ENCODE measurements around the gene INSYN2B. TPM values are rescaled to one million over a fixed set of nuclear protein-coding genes. Genes with fewer than 3 reads are reported as not detected.

INSYN2B gene
- total and polyA plus RNA-seq, 2 experiments from 2014 or later, result 1.5 TPM; not detected in 1

DNA sequence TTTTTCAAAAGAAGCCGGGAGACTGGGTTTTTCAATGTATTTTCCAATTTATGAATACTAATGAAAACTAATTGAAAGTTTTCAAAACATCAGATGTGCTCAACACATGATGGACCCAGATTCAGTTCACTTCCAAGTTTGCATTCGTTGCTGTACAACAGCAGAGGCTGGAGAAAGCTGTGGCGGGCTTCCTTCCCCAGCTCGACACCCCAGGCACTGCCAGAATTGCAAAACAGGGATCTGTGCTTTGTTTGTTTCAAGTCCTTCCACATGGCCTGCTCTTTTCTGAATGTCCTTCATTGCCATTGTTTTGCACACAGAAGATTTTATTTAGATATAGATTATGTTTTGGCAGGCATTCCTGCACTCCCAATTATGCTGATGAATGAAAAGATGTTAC, 30.3 kb upstream of the INSYN2B start:
- no peak for DNase-seq (ENCODE audit: low spot score)
- Histone ChIP-seq H4K20me1 (ENCODE audit: insufficient read depth, poor library complexity, severe bottlenecking) (no peaks in the 10 kb centered on the region), H3K27me3 (no peaks in the 10 kb centered on the region), H3K36me3 (replicated peaks; ENCODE audit: insufficient read depth, low read depth) (no peaks in the 10 kb centered on the region), H3K79me2 (no peaks in the 10 kb centered on the region), H2AFZ (no peak overlapping the region), H3K9me2 (replicated peaks; ENCODE audit: insufficient read depth) (no peaks in the 10 kb centered on the region), H3K4me1 (ENCODE audit: insufficient read depth) (no peaks in the 10 kb centered on the region), H3K27ac (no peak overlapping the region), H3K4me3 (no peak overlapping the region), H3K4me2 (no peak overlapping the region), H3K9me3 (ENCODE audit: low read depth) (no peaks in the 10 kb centered on the region)
- WGBS (ENCODE audit: low lambda C conversion rate, missing lambda C conversion rate), result 72% methylated on average over 4 of the region's 4 CpGs
- TF ChIP-seq EZH2 (IDR thresholded peaks at IDR 0.05; ENCODE audit: borderline replicate concordance), result no peak
- no peak for TF ChIP-seq EZH2phosphoT487 (IDR thresholded peaks at IDR 0.05; ENCODE audit: low read depth, severe bottlenecking, unreplicated experiment)
- TF ChIP-seq, protein P1, sequence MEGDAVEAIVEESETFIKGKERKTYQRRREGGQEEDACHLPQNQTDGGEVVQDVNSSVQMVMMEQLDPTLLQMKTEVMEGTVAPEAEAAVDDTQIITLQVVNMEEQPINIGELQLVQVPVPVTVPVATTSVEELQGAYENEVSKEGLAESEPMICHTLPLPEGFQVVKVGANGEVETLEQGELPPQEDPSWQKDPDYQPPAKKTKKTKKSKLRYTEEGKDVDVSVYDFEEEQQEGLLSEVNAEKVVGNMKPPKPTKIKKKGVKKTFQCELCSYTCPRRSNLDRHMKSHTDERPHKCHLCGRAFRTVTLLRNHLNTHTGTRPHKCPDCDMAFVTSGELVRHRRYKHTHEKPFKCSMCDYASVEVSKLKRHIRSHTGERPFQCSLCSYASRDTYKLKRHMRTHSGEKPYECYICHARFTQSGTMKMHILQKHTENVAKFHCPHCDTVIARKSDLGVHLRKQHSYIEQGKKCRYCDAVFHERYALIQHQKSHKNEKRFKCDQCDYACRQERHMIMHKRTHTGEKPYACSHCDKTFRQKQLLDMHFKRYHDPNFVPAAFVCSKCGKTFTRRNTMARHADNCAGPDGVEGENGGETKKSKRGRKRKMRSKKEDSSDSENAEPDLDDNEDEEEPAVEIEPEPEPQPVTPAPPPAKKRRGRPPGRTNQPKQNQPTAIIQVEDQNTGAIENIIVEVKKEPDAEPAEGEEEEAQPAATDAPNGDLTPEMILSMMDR (IDR thresholded peaks at IDR 0.05; ENCODE audit: poor library complexity), result no peak

DNA sequence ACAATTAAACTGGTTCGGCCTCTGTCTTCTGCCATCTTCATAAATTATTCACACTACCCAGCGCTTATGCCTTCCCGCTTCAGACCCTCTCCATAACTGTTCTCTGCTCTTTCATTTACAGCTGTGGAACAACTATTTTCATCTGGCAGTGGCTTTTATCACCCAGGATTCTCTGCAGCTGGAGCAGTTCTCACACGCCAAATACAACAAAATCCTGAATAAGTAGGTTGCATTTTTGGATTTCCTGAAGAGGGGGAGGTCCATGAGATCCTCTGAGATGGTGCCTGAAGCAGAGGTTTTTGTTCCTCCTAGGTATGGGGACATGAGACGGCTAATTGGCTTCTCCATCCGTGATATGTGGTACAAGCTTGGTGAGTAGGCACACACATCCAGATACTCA, 28.1 kb upstream of the INSYN2B start:
- no peaks in the 10 kb centered on the region for H3K79me2 ChIP-seq
- 85% methylated on average over 6 of the region's 6 CpGs for WGBS (ENCODE audit: low lambda C conversion rate, missing lambda C conversion rate)
- H3K9me2 ChIP-seq (replicated peaks; ENCODE audit: insufficient read depth), result no peaks in the 10 kb centered on the region
- no peak overlapping the region for H3K27ac ChIP-seq
- no peaks in the 10 kb centered on the region for H3K36me3 ChIP-seq (replicated peaks; ENCODE audit: insufficient read depth, low read depth)
- no peaks in the 10 kb centered on the region for H3K4me1 ChIP-seq (ENCODE audit: insufficient read depth)
- no peaks in the 10 kb centered on the region for H3K27me3 ChIP-seq
- H3K9me3 ChIP-seq (ENCODE audit: low read depth), result no peaks in the 10 kb centered on the region
- TF ChIP-seq EZH2phosphoT487 (IDR thresholded peaks at IDR 0.05; ENCODE audit: low read depth, severe bottlenecking, unreplicated experiment) (no peak), EZH2 (IDR thresholded peaks at IDR 0.05; ENCODE audit: borderline replicate concordance) (no peak)
- TF ChIP-seq, protein P1 (IDR thresholded peaks at IDR 0.05; ENCODE audit: poor library complexity), result no peak
- no peak overlapping the region for H3K4me2 ChIP-seq
- DNase-seq (ENCODE audit: low spot score), result no peak
- H4K20me1 ChIP-seq (ENCODE audit: insufficient read depth, poor library complexity, severe bottlenecking), result no peaks in the 10 kb centered on the region
- no peak overlapping the region for H3K4me3 ChIP-seq
- no peak overlapping the region for H2AFZ ChIP-seq

DNA sequence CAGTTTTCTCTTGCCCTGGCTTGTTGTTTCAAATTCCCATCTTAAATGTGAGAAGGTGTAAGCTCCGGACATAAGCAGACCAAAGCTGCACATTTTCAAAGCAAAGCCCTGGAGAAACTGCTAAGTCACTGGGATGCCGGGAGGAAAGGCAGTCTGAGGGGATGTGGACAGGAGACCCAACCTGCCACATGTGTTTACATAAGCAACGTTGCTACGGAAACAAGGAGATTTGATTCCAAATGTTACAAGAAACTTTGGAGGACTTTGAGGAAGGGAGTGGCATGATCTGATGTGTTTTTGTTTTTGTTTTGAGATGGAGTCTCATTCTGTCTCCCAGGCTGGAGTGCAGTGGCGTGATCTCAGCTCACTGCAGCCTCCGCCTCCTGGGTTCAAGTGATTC, 25.7 kb upstream of the INSYN2B start:
- DNase-seq (ENCODE audit: low spot score), result no peak
- Histone ChIP-seq H3K9me3 (ENCODE audit: low read depth) (no peaks in the 10 kb centered on the region), H3K27ac (no peak overlapping the region), H3K4me3 (no peak overlapping the region), H3K4me2 (no peak overlapping the region), H4K20me1 (ENCODE audit: insufficient read depth, poor library complexity, severe bottlenecking) (no peaks in the 10 kb centered on the region), H3K9me2 (replicated peaks; ENCODE audit: insufficient read depth) (no peaks in the 10 kb centered on the region), H3K4me1 (ENCODE audit: insufficient read depth) (no peaks in the 10 kb centered on the region), H3K79me2 (no peaks in the 10 kb centered on the region), H3K27me3 (no peaks in the 10 kb centered on the region), H3K36me3 (replicated peaks; ENCODE audit: insufficient read depth, low read depth) (no peaks in the 10 kb centered on the region), H2AFZ (no peak overlapping the region)
- WGBS (ENCODE audit: low lambda C conversion rate, missing lambda C conversion rate), result 72% methylated on average over 6 of the region's 6 CpGs
- TF ChIP-seq, protein P1 (IDR thresholded peaks at IDR 0.05; ENCODE audit: poor library complexity), result no peak
- TF ChIP-seq EZH2phosphoT487 (IDR thresholded peaks at IDR 0.05; ENCODE audit: low read depth, severe bottlenecking, unreplicated experiment), result no peak
- TF ChIP-seq EZH2 (IDR thresholded peaks at IDR 0.05; ENCODE audit: borderline replicate concordance), result no peak

DNA sequence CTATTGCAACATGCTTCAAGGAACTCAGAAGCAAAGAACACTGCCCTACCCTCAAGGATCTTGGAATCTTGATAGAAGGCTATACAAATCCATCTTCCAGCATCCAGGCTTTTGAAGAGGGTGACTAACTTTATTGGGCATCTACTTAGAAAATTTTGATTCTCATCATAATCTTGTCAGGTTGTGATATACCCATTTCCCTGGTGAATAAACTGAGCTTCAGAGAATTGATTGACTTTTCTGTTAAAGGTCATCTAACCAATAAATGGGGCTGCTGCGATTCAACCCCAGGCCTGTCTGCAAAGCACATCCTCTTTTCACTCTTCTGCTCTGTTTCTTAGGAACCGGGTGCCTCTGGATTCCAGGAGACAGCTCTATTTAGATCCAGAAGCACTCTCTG, 19.9 kb upstream of the INSYN2B start:
- no peaks in the 10 kb centered on the region for H3K36me3 ChIP-seq (replicated peaks; ENCODE audit: insufficient read depth, low read depth)
- no peaks in the 10 kb centered on the region for H3K4me1 ChIP-seq (ENCODE audit: insufficient read depth)
- H3K4me3 ChIP-seq, result no peak overlapping the region
- no peak overlapping the region for H3K27ac ChIP-seq
- TF ChIP-seq EZH2 (IDR thresholded peaks at IDR 0.05; ENCODE audit: borderline replicate concordance) (no peak), EZH2phosphoT487 (IDR thresholded peaks at IDR 0.05; ENCODE audit: low read depth, severe bottlenecking, unreplicated experiment) (no peak)
- TF ChIP-seq, protein P1 (IDR thresholded peaks at IDR 0.05; ENCODE audit: poor library complexity), result no peak
- no peaks in the 10 kb centered on the region for H3K27me3 ChIP-seq
- no peak overlapping the region for H2AFZ ChIP-seq
- no peaks in the 10 kb centered on the region for H4K20me1 ChIP-seq (ENCODE audit: insufficient read depth, poor library complexity, severe bottlenecking)
- H3K9me3 ChIP-seq (ENCODE audit: low read depth), result no peaks in the 10 kb centered on the region
- no peaks in the 10 kb centered on the region for H3K79me2 ChIP-seq
- WGBS (ENCODE audit: low lambda C conversion rate, missing lambda C conversion rate), result 87% methylated on average over 2 of the region's 2 CpGs
- no peak for DNase-seq (ENCODE audit: low spot score)
- no peaks in the 10 kb centered on the region for H3K9me2 ChIP-seq (replicated peaks; ENCODE audit: insufficient read depth)
- H3K4me2 ChIP-seq, result no peak overlapping the region

Measured in hepatocyte (in vitro differentiated cells).